IMR-90 (cell line): ENCODE measurements around the gene CIAO2A. TPM values are rescaled to one million over a fixed set of nuclear protein-coding genes. Genes with fewer than 3 reads are reported as not detected.

Experiments
- ATAC-seq: fragments of 200-7000 bp; cut with Tn5 transposase; 2 replicates; pipeline ENCODE4 v1.9.1; 2020; ENCODE audit warnings: low read depth, mild to moderate bottlenecking, moderate library complexity
- BruUV-seq: library from RNA; stranded (reverse); fragments of 400-500 nt; replicated peaks from 2 replicates; lab custom pipeline; 2021; lab: Mats Ljungman, UMichigan
- CTCF ChIA-PET: fragments of 300-600 bp; formaldehyde crosslinking; extraction: SDS; loops from one replicate; lab custom pipeline; 2021; ENCODE audit warnings: antibody characterized with exemption; lab: Yijun Ruan, JAX
- POLR2A ChIA-PET: fragments of 300-600 bp; sonication (Branson Sonifier 250); formaldehyde crosslinking; loops from one replicate; lab custom pipeline; 2022; ENCODE audit warnings: antibody characterized with exemption; ENCODE audit not compliant: unreplicated experiment; lab: Charles Lee
- DNase-seq: peaks from one replicate; pipeline ENCODE4 v3.0.0; 2013
- H2AFZ ChIP-seq: replicated peaks from 2 replicates; pipeline ENCODE3; 2013; ENCODE audit warnings: low read length, mild to moderate bottlenecking; ENCODE audit not compliant: poor library complexity
- H2AK5ac ChIP-seq: 2 replicates; pipeline ENCODE4 v1.6.1; 2013; ENCODE audit warnings: low read depth, low read length, inconsistent platforms
- H2AK9ac ChIP-seq: replicated peaks from 2 replicates; pipeline ENCODE3; 2013; ENCODE audit warnings: mild to moderate bottlenecking, low read depth, low read length, moderate library complexity; ENCODE audit not compliant: poor library complexity
- H2BK120ac ChIP-seq: 2 replicates; pipeline ENCODE4 v1.6.1; 2013; ENCODE audit warnings: low read depth, low read length, inconsistent platforms
- H2BK15ac ChIP-seq: 3 replicates; pipeline ENCODE4 v1.6.1; 2013; ENCODE audit warnings: low read depth, low read length, inconsistent platforms
- H2BK20ac ChIP-seq: 2 replicates; pipeline ENCODE4 v1.6.1; 2013; ENCODE audit warnings: low read depth, mild to moderate bottlenecking, inconsistent platforms, low read length, moderate library complexity
- H2BK5ac ChIP-seq: 2 replicates; pipeline ENCODE4 v1.6.1; 2013; ENCODE audit warnings: mild to moderate bottlenecking, low read depth, low read length, inconsistent platforms; ENCODE audit not compliant: poor library complexity, severe bottlenecking
- H3K14ac ChIP-seq: replicated peaks from 2 replicates; pipeline ENCODE4 v1.6.1; 2013; ENCODE audit warnings: low read depth, low read length, inconsistent platforms
- H3K18ac ChIP-seq: 2 replicates; pipeline ENCODE4 v1.6.1; 2013; ENCODE audit warnings: low read depth, low read length, control low read depth
- H3K23ac ChIP-seq: 2 replicates; pipeline ENCODE4 v1.6.1; 2013; ENCODE audit warnings: low read depth, low read length, inconsistent platforms
- H3K27ac ChIP-seq: 2 replicates; pipeline ENCODE4 v1.5.1; 2013; ENCODE audit warnings: mild to moderate bottlenecking, control low read depth, low read length; ENCODE audit not compliant: insufficient read depth
- H3K27me3 ChIP-seq: 2 replicates; pipeline ENCODE4 v1.6.1; 2013; ENCODE audit warnings: low read length; ENCODE audit not compliant: control insufficient read depth, insufficient read depth
- H3K36me3 ChIP-seq: 2 replicates; pipeline ENCODE4 v1.6.1; 2013; ENCODE audit warnings: low read length, mixed read lengths; ENCODE audit not compliant: control insufficient read depth, insufficient read depth
- H3K4ac ChIP-seq: 2 replicates; pipeline ENCODE4 v1.6.1; 2013; ENCODE audit warnings: low read depth, low read length, inconsistent platforms
- H3K4me1 ChIP-seq: 2 replicates; pipeline ENCODE4 v1.6.1; 2013; ENCODE audit warnings: low read length, mixed read lengths; ENCODE audit not compliant: control insufficient read depth, insufficient read depth
- H3K4me2 ChIP-seq: 2 replicates; pipeline ENCODE4 v1.6.1; 2013; ENCODE audit warnings: low read depth, mild to moderate bottlenecking, control low read depth, low read length, moderate library complexity
- H3K4me3 ChIP-seq: 2 replicates; pipeline ENCODE4 v1.5.1; 2013; ENCODE audit warnings: low read depth, mild to moderate bottlenecking, control low read depth, low read length, moderate library complexity; ENCODE audit not compliant: insufficient read depth
- H3K56ac ChIP-seq: 2 replicates; pipeline ENCODE4 v1.6.1; 2013; ENCODE audit warnings: low read length, inconsistent platforms; ENCODE audit not compliant: insufficient read depth; ENCODE audit errors: extremely low read depth
- H3K79me1 ChIP-seq, 2 experiments: 2 replicates each; pipeline ENCODE4 v1.6.1; 2013; ENCODE audit warnings: low read length in 2 of 2, inconsistent platforms in 1 of 2, low read depth in 1 of 2
- H3K9ac ChIP-seq: 2 replicates; pipeline ENCODE4 v1.6.1; 2013; ENCODE audit warnings: low read depth, low read length, control low read depth
- H3K9me1 ChIP-seq: 2 replicates; pipeline ENCODE4 v1.6.1; 2013; ENCODE audit warnings: low read length, inconsistent platforms; ENCODE audit not compliant: insufficient read depth
- H3K9me3 ChIP-seq: 2 replicates; pipeline ENCODE4 v1.6.1; 2013; ENCODE audit warnings: low read length; ENCODE audit not compliant: control insufficient read depth, insufficient read depth
- H4K20me1 ChIP-seq: 2 replicates; pipeline ENCODE4 v1.6.1; 2013; ENCODE audit warnings: low read length, inconsistent platforms; ENCODE audit not compliant: insufficient read depth
- H4K5ac ChIP-seq: 2 replicates; pipeline ENCODE4 v1.6.1; 2013; ENCODE audit warnings: mild to moderate bottlenecking, low read depth, low read length, control low read depth
- H4K8ac ChIP-seq, 2 experiments: 2 replicates each; pipeline ENCODE4 v1.6.1; 2013; ENCODE audit warnings: low read depth in 2 of 2, low read length in 2 of 2, control low read depth in 1 of 2, inconsistent platforms in 1 of 2
- H4K91ac ChIP-seq: 2 replicates; pipeline ENCODE4 v1.6.1; 2013; ENCODE audit warnings: low read depth, low read length, inconsistent platforms; ENCODE audit not compliant: insufficient read depth
- CEBPB ChIP-seq: IDR thresholded peaks from 2 replicates; pipeline ENCODE4 v1.6.1; 2012; ENCODE audit warnings: low read depth, low read length, improper control_type of control experiment
- FOS ChIP-seq: fragments of 150-350 bp; IDR thresholded peaks from 2 replicates; pipeline ENCODE4 v1.6.1; 2016; ENCODE audit warnings: low read depth, low read length
- NFE2L2 ChIP-seq: fragments of 150-350 bp; IDR thresholded peaks from 2 replicates; pipeline ENCODE4 v1.6.1; 2016; ENCODE audit warnings: low read depth, mild to moderate bottlenecking, low read length
- POLR2A ChIP-seq: IDR thresholded peaks from 2 replicates; pipeline ENCODE4 v1.6.1; 2012; ENCODE audit warnings: mild to moderate bottlenecking, low read depth, low read length
- RFX5 ChIP-seq: IDR thresholded peaks from 2 replicates; pipeline ENCODE4 v1.8.0; 2012; ENCODE audit warnings: low read depth, mild to moderate bottlenecking, low read length, moderate library complexity
- WGBS, 2 experiments: methylation state at CpG; one replicate each; pipeline versions ENCODE4 v1.1.5 to v1.1.7; 2013; ENCODE audit warnings: missing lambda C conversion rate in 2 of 2; ENCODE audit not compliant: insufficient read length in 1 of 2; ENCODE audit errors: extremely low coverage in 2 of 2; 5-methylcytosine and 5-hydroxymethylcytosine counted together
- dilution Hi-C: fragments of 300-500 bp; cut with HindIII; formaldehyde crosslinking; loops from one replicate; pipeline ENCODE4 v1.14.3; 2018; ENCODE audit warnings: low sequenced_read_pairs; ENCODE audit not compliant: unreplicated experiment
- in situ Hi-C: fragments of 300-500 bp; cut with MboI; formaldehyde crosslinking; loops from 3 replicates; pipeline ENCODE4 v1.14.3; 2019; ENCODE audit warnings: low sequenced_read_pairs, inconsistent platforms, mixed read lengths
- intact Hi-C: fragments of 100-400 bp; cut with micrococcal nuclease; formaldehyde crosslinking; loops from 2 replicates; pipeline ENCODE4 v1.10.0; 2022
- polyA plus RNA-seq, 3 experiments: library from polyadenylated mRNA; depleted of rRNA; stranded (reverse); fragments of >200 nt; gene quantifications; 2 replicates each; pipeline ENCODE4 v1.2.3, GENCODE V29; 2012; ENCODE audit warnings: low replicate concordance in 1 of 3
- total RNA-seq: library from RNA; depleted of rRNA; stranded (reverse); fragments of >200 nt; gene quantifications from 2 replicates; pipeline ENCODE4 v1.2.3, GENCODE V29; 2012
- TF ChIP-seq, protein P1 (sequence below): fragments of 150-350 bp; IDR thresholded peaks from 2 replicates; pipeline ENCODE4 v1.6.1; 2016; ENCODE audit warnings: low read depth, mild to moderate bottlenecking, low read length, moderate library complexity, borderline replicate concordance

The CIAO2A gene
- total and polyA plus RNA-seq, 2 of the 4 experiments (the other 2 are of a cell fraction) = 36.7 to 38.3 TPM

DNA sequence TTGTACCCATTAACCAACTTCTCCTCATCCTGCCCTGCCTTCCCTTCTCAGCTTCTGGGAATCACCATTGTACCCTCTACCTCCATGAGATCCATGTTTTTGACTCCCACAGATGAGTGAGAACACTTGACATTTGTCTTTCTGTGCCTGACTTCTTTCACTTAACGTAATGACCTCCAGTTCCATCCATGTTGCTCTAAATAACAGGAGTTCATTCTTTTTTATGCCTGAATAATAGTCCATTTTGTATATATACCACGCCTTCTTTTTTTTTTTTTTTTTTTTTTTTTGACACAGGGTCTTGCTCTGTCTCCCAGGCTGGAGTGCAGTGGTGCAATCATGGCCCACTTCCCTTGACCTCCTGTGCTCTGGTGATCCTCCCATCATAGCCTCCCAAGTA lies 8.9 kb upstream of the CIAO2A start:
- Histone ChIP-seq H2AK9ac (no peak overlapping the region), H2BK20ac (no peak overlapping the region), H4K8ac (no peak overlapping the region), H3K9me1 (peaks cover 10% of the 10 kb centered on the region; the same call in 1 of the 2 replicates), H3K9ac (no peak overlapping the region), H3K79me1 (peaks cover 25 to 72% of the 10 kb centered on the region in 2 experiments), H3K14ac (no peak overlapping the region), H3K18ac (no peak overlapping the region), H4K20me1 (peaks cover 65% of the 10 kb centered on the region), H3K4me2 (no peak overlapping the region), H2BK5ac (no peak overlapping the region), H2AFZ (no peak overlapping the region), H3K9me3 (no peaks in the 10 kb centered on the region), H3K4me1 (no peaks in the 10 kb centered on the region), H2BK120ac (no peak overlapping the region), H4K91ac (no peak overlapping the region), H3K27me3 (no peaks in the 10 kb centered on the region), H3K56ac (no peak overlapping the region), H3K23ac (no peak overlapping the region), H3K27ac (no peak overlapping the region), H2AK5ac (no peak overlapping the region), H2BK15ac (no peak overlapping the region), H4K5ac (no peak overlapping the region), H3K4me3 (no peak overlapping the region), H3K4ac (no peak overlapping the region), H3K36me3 (peaks cover 2% of the 10 kb centered on the region; the same call in 1 of the 2 replicates)
- in situ Hi-C loops (no loop called here), dilution Hi-C loops (no loop called here), intact Hi-C loops (no loop called here)
- ATAC-seq (no peak), DNase-seq (no peak)
- BruUV-seq = no TSS peak
- no CpG with 5 or more reads among the region's 2 CpGs for WGBS, 2 experiments
- TF ChIP-seq FOS = no peak
- no peak for TF ChIP-seq RFX5
- TF ChIP-seq, protein P1, sequence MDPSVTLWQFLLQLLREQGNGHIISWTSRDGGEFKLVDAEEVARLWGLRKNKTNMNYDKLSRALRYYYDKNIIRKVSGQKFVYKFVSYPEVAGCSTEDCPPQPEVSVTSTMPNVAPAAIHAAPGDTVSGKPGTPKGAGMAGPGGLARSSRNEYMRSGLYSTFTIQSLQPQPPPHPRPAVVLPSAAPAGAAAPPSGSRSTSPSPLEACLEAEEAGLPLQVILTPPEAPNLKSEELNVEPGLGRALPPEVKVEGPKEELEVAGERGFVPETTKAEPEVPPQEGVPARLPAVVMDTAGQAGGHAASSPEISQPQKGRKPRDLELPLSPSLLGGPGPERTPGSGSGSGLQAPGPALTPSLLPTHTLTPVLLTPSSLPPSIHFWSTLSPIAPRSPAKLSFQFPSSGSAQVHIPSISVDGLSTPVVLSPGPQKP = no peak
- TF ChIP-seq CEBPB = no peak
- TF ChIP-seq NFE2L2 = no peak
- no peak for TF ChIP-seq POLR2A
- CTCF ChIA-PET = no interaction called here
- POLR2A ChIA-PET = no interaction called here
